Thyroid gland (tissue), 4 donors: ENCODE data around the gene PLCL1.

Source experiments
- CTCF ChIP-seq, 6 experiments: fragments of 200-600 bp in 3 of 6; fragments of 450-650 bp in 3 of 6; sonication (generic) in 3 of 6; IDR thresholded peaks; one replicate each; pipeline ENCODE4 v1.5.1; 2016 to 2019; ENCODE audit warnings: antibody characterized with exemption in 6 of 6, mild to moderate bottlenecking in 2 of 6, inconsistent platforms in 1 of 6, moderate library complexity in 1 of 6
- POLR2A ChIP-seq, 2 donors: fragments of 450-650 bp; IDR thresholded peaks; one replicate each; pipeline ENCODE4 v1.6.1; 2017; ENCODE audit warnings: antibody characterized with exemption in 2 of 2, mild to moderate bottlenecking in 2 of 2, moderate library complexity in 1 of 2

GRCh38 chr2:198136142-198136541 lies 331.7 kb downstream of the PLCL1 start:
- TF ChIP-seq CTCF (IDR thresholded peaks at IDR 0.05) = no peak
- TF ChIP-seq POLR2A (IDR thresholded peaks at IDR 0.05) = no peak
